ENCODE data around the gene CYP2E1.

- TF ChIP-seq CTCF (IDR thresholded peaks at IDR 0.05), result no peak
- TF ChIP-seq POLR2A (IDR thresholded peaks at IDR 0.05), result no peak
- no peak for TF ChIP-seq POLR2AphosphoS5 (IDR thresholded peaks at IDR 0.05)
These were observed 1.8 kb downstream of the CYP2E1 start for GRCh38 chr10:133528845-133529575.
